HCT116 (cell line): ENCODE data around the gene ARHGDIA. TPM values are rescaled to one million over a fixed set of nuclear protein-coding genes. Genes with fewer than 3 reads are reported as not detected.
A peak's percentile ranks its signal among the peaks of the same experiment; 100 is the strongest.

ENCODE experiments used
- ATAC-seq: fragments of 200-7000 bp; cut with Tn5 transposase; 2 replicates; pipeline ENCODE4 v1.9.1; 2020; ENCODE audit warnings: mild to moderate bottlenecking, moderate library complexity
- BruUV-seq: library from RNA; stranded (reverse); fragments of 400-500 nt; replicated peaks from 2 replicates; lab custom pipeline; 2021; lab: Mats Ljungman, UMichigan
- CTCF ChIA-PET: fragments of 300-600 bp; sonication (Branson Sonifier 250); formaldehyde crosslinking; loops from one replicate; lab custom pipeline; 2021; ENCODE audit warnings: antibody characterized with exemption; lab: Charles Lee
- POLR2A ChIA-PET: fragments of 300-600, 350-600 bp; sonication (Branson Sonifier 250); formaldehyde crosslinking; loops from one replicate; lab custom pipeline; 2021; ENCODE audit warnings: antibody characterized with exemption; lab: Charles Lee
- RAD21 ChIA-PET, 2 experiments: fragments of 300-600 bp; sonication (Branson Sonifier 250); formaldehyde crosslinking; loops; one replicate each; lab custom pipeline; 2023; ENCODE audit warnings: low total read pairs in 2 of 2; ENCODE audit not compliant: uncharacterized antibody in 2 of 2, unreplicated experiment in 2 of 2, low non-redundant PET in 1 of 2; lab: Charles Lee
- DNase-seq: peaks from one replicate; pipeline ENCODE4 v3.0.0-alpha.2; 2010; ENCODE audit warnings: low read depth, low spot score
- H2AFZ ChIP-seq: fragments of 200-600 bp; shearing (Covaris generic), sonication (generic); 2 replicates; pipeline ENCODE4 v1.6.1; 2017; ENCODE audit warnings: low read depth, mixed run types, mixed read lengths, antibody characterized with exemption, low read length; ENCODE audit not compliant: poor library complexity, severe bottlenecking
- H3K27ac ChIP-seq: 2 replicates; pipeline ENCODE4 v1.5.1; 2012; ENCODE audit warnings: low read depth, low read length
- H3K27me3 ChIP-seq: fragments of 200-600 bp; sonication (generic); 2 replicates; pipeline ENCODE4 v1.6.1; 2016; ENCODE audit warnings: mixed run types, low read length, mixed read lengths; ENCODE audit not compliant: insufficient read depth
- H3K36me3 ChIP-seq, 2 experiments: fragments of 200-500 bp in 1 of 2; fragments of 200-600 bp in 1 of 2; sonication (Bioruptor generic) in 1 of 2; sonication (generic) in 1 of 2; 2 replicates each; pipeline versions ENCODE4 v1.5.1 to v1.6.1; 2014 to 2016; ENCODE audit warnings: low read length in 2 of 2, inconsistent platforms in 1 of 2, mixed read lengths in 1 of 2, mixed run types in 1 of 2; ENCODE audit not compliant: insufficient read depth in 2 of 2, control insufficient read depth in 1 of 2
- H3K4me1 ChIP-seq, 2 experiments: fragments of 200-600 bp in 1 of 2; sonication (generic) in 1 of 2; 2 replicates each; pipeline versions ENCODE4 v1.5.1 to v1.6.1; 2012 to 2017; ENCODE audit warnings: low read length in 2 of 2, inconsistent platforms in 1 of 2, mild to moderate bottlenecking in 1 of 2, mixed read lengths in 1 of 2, mixed run types in 1 of 2, moderate library complexity in 1 of 2; ENCODE audit not compliant: insufficient read depth in 2 of 2, control insufficient read depth in 1 of 2
- H3K4me2 ChIP-seq: fragments of 200-600 bp; sonication (generic); 2 replicates; pipeline ENCODE4 v1.6.1; 2017; ENCODE audit warnings: mixed run types, low read length, mixed read lengths
- H3K4me3 ChIP-seq, 2 experiments: fragments of 200-600 bp in 1 of 2; sonication (generic) in 1 of 2; replicated peaks in 1 of 2; 2 replicates each; pipeline ENCODE4 v1.5.1; 2011 to 2016; ENCODE audit warnings: low read length in 2 of 2, control low read depth in 1 of 2, low read depth in 1 of 2, mild to moderate bottlenecking in 1 of 2, mixed read lengths in 1 of 2, mixed run types in 1 of 2
- H3K79me2 ChIP-seq: fragments of 200-600 bp; sonication (generic); 2 replicates; pipeline ENCODE4 v1.6.1; 2017; ENCODE audit warnings: mild to moderate bottlenecking, mixed run types, low read length, moderate library complexity, mixed read lengths; ENCODE audit not compliant: insufficient read depth
- H3K9ac ChIP-seq: fragments of 200-600 bp; sonication (generic); 2 replicates; pipeline ENCODE4 v1.6.1; 2016; ENCODE audit warnings: low read length, mixed read lengths
- H3K9me2 ChIP-seq: fragments of 200-600 bp; sonication (generic), shearing (Covaris generic); 2 replicates; pipeline ENCODE4 v1.6.1; 2017; ENCODE audit warnings: mixed run types, mild to moderate bottlenecking, moderate library complexity; ENCODE audit not compliant: insufficient read depth
- H3K9me3 ChIP-seq, 2 experiments: fragments of 200-500 bp in 1 of 2; fragments of 200-600 bp in 1 of 2; sonication (Bioruptor generic) in 1 of 2; sonication (generic) in 1 of 2; 2 replicates each; pipeline ENCODE4 v1.6.1; 2014 to 2017; ENCODE audit warnings: low read length in 2 of 2, mixed read lengths in 2 of 2, inconsistent platforms in 1 of 2, low read depth in 1 of 2, mild to moderate bottlenecking in 1 of 2, mixed run types in 1 of 2, moderate library complexity in 1 of 2; ENCODE audit not compliant: control insufficient read depth in 1 of 2, insufficient read depth in 1 of 2
- H4K20me1 ChIP-seq: fragments of 200-600 bp; sonication (generic), shearing (Covaris generic); 2 replicates; pipeline ENCODE4 v1.6.1; 2017; ENCODE audit warnings: mixed run types, mild to moderate bottlenecking, moderate library complexity; ENCODE audit not compliant: insufficient read depth
- EGR1 ChIP-seq: IDR thresholded peaks from 2 replicates; pipeline ENCODE4 v1.6.1; 2012; ENCODE audit warnings: low read depth
- MAX ChIP-seq: IDR thresholded peaks from 2 replicates; pipeline ENCODE4 v1.6.1; 2012
- POLR2A ChIP-seq: IDR thresholded peaks from 2 replicates; pipeline ENCODE4 v1.7.0; 2011; ENCODE audit warnings: borderline replicate concordance; ENCODE audit not compliant: insufficient read depth, insufficient read length; ENCODE audit errors: extremely low read depth
- POLR2AphosphoS5 ChIP-seq: IDR thresholded peaks from 2 replicates; pipeline ENCODE4 v1.6.1; 2011; ENCODE audit warnings: mild to moderate bottlenecking, low read depth, low read length, moderate library complexity
- RAD21 ChIP-seq: IDR thresholded peaks from 2 replicates; pipeline ENCODE4 v1.6.1; 2012; ENCODE audit warnings: low read depth, mild to moderate bottlenecking
- SIN3A ChIP-seq: IDR thresholded peaks from 2 replicates; pipeline ENCODE4 v1.6.1; 2012; ENCODE audit warnings: low read depth
- SRF ChIP-seq: IDR thresholded peaks from 2 replicates; pipeline ENCODE4 v1.6.1; 2012; ENCODE audit warnings: low read depth
- TCF7L2 ChIP-seq: IDR thresholded peaks from 2 replicates; pipeline ENCODE4 v1.7.0; 2011; ENCODE audit warnings: borderline replicate concordance, inconsistent platforms; ENCODE audit not compliant: insufficient read depth, insufficient read length; ENCODE audit errors: extremely low read depth
- intact Hi-C: fragments of 100-400 bp; cut with micrococcal nuclease; formaldehyde crosslinking; loops from 2 replicates; pipeline ENCODE4 v1.10.0; 2022
- total RNA-seq: library from RNA; stranded (reverse); gene quantifications from one replicate; pipeline ENCODE4 v1.2.1, GENCODE V29; 2021; ENCODE audit not compliant: unreplicated experiment

ARHGDIA gene
- total RNA-seq, 1 experiment from 2014 or later, result 554 TPM

GRCh38 chr17:81916234-81917001, 45.3 kb upstream of the ARHGDIA start:
- TF ChIP-seq POLR2AphosphoS5 (peak; percentile 88), SRF (no peak), RAD21 (no peak), SIN3A (peak; percentile 64), MAX (peak; percentile 73), EGR1 (peak; percentile 71)
- Histone ChIP-seq H3K9me2 (no peaks in the 10 kb centered on the region), H3K4me2 (peak overlapping the region; percentile 82), H3K9me3 (no peaks in the 10 kb centered on the region), H2AFZ (no peak overlapping the region), H4K20me1 (no peaks in the 10 kb centered on the region), H3K36me3 (peaks cover 30 to 55% of the 10 kb centered on the region in 2 experiments; a peak in 3 of 4 replicates), H3K4me1 (peaks cover 37 to 59% of the 10 kb centered on the region in 2 experiments), H3K9ac (peak overlapping the region; percentile 88), H3K27ac (peak overlapping the region; percentile 90), H3K79me2 (peaks cover 66% of the 10 kb centered on the region), H3K27me3 (no peaks in the 10 kb centered on the region), H3K4me3 (peak overlapping the region; percentile 66 to 67)
- ATAC-seq (peak; percentile 43), DNase-seq (no peak)
- ChIA-PET RAD21 (no interaction called here), CTCF (interaction anchor here (1.1 kb wide), 1 partner anchor 12 kb away, joined by 5 read pairs; the partner anchor contains the start of gene MAFG), POLR2A (interaction anchor here (0.8 to 1.4 kb wide), 4 partner anchors 10 to 47 kb away, joined by 3 to 7 read pairs (median 4); no protein-coding TSS in a partner anchor)
- intact Hi-C loops, result no loop called here
- BruUV-seq, result no TSS peak

GRCh38 chr17:81915331-81915730, 44.2 kb upstream of the ARHGDIA start:
- peak overlapping the region; percentile 90; the same call in 1 of the 2 replicates for H3K27ac ChIP-seq
- H3K36me3 ChIP-seq, result peaks cover 30 to 45% of the 10 kb centered on the region in 2 experiments; a peak in 3 of 4 replicates
- BruUV-seq, result no TSS peak
- no peak overlapping the region for H3K4me2 ChIP-seq
- POLR2A ChIA-PET, result interaction anchor here (0.8 kb wide), 1 partner anchor 17 kb away, joined by 3 read pairs; no protein-coding TSS in a partner anchor
- no peak overlapping the region for H2AFZ ChIP-seq
- H3K27me3 ChIP-seq, result no peaks in the 10 kb centered on the region
- CTCF ChIA-PET, result no interaction called here
- no peaks in the 10 kb centered on the region for H4K20me1 ChIP-seq
- no peaks in the 10 kb centered on the region for H3K9me2 ChIP-seq
- intact Hi-C loops, result no loop called here
- TF ChIP-seq RAD21 (no peak), POLR2A (no peak), TCF7L2 (no peak)
- H3K4me1 ChIP-seq, result peaks cover 38 to 63% of the 10 kb centered on the region in 2 experiments
- RAD21 ChIA-PET, result no interaction called here
- no peak overlapping the region for H3K4me3 ChIP-seq
- ATAC-seq (no peak), DNase-seq (no peak)
- H3K9me3 ChIP-seq, result no peaks in the 10 kb centered on the region
- H3K9ac ChIP-seq, result no peak overlapping the region
- peaks cover 57% of the 10 kb centered on the region for H3K79me2 ChIP-seq
